CD4-positive, alpha-beta memory T cell (primary cell): Measurements from ENCODE around the gene POU3F2. TPM values are rescaled to one million over a fixed set of nuclear protein-coding genes. Genes with fewer than 3 reads are reported as not detected.
A peak's percentile ranks its signal among the peaks of the same experiment; 100 is the strongest.

Experiments
- CTCF ChIA-PET: fragments of 350-600 bp; sonication (Branson Sonifier 250); formaldehyde crosslinking; loops from one replicate; lab custom pipeline; 2021; ENCODE audit warnings: inconsistent platforms; ENCODE audit not compliant: partially characterized antibody; lab: Charles Lee
- POLR2A ChIA-PET: fragments of 350-600 bp; sonication (Branson Sonifier 250); formaldehyde crosslinking; loops from one replicate; lab custom pipeline; 2021; ENCODE audit not compliant: partially characterized antibody; lab: Charles Lee
- DNase-seq, 5 donors: peaks; one replicate each; pipeline versions ENCODE4 v3.0.0 to v3.0.0-alpha.2; 2020 to 2022; ENCODE audit warnings: mixed read lengths in 1 of 5
- H3K27ac ChIP-seq: one replicate; pipeline ENCODE4 v1.7.0; 2013; ENCODE audit warnings: low read depth, low read length
- H3K27me3 ChIP-seq: 2 replicates; pipeline ENCODE4 v1.7.0; 2013; ENCODE audit warnings: mild to moderate bottlenecking, low read length, moderate library complexity; ENCODE audit not compliant: insufficient read depth
- H3K36me3 ChIP-seq: 2 replicates; pipeline ENCODE4 v1.7.0; 2013; ENCODE audit warnings: mild to moderate bottlenecking, low read length, moderate library complexity; ENCODE audit not compliant: insufficient read depth
- H3K4me1 ChIP-seq: 2 replicates; pipeline ENCODE4 v1.7.0; 2013; ENCODE audit warnings: mild to moderate bottlenecking, low read length, moderate library complexity; ENCODE audit not compliant: insufficient read depth
- H3K4me3 ChIP-seq, 2 donors: one replicate each; pipeline ENCODE4 v1.7.0; 2013; ENCODE audit warnings: low read length in 2 of 2, mild to moderate bottlenecking in 1 of 2
- H3K9me3 ChIP-seq, 2 donors: one replicate each; pipeline ENCODE4 v1.7.0; 2013; ENCODE audit warnings: low read length in 2 of 2, control low read depth in 1 of 2; ENCODE audit not compliant: control insufficient read depth in 1 of 2
- H3K27ac Mint-ChIP-seq, 7 donors: one replicate each; pipeline ENCODE4 v1.8.0; 2020 to 2021; ENCODE audit warnings: mixed read lengths in 7 of 7, mild to moderate bottlenecking in 6 of 7, inconsistent platforms in 3 of 7, moderate library complexity in 3 of 7
- H3K27me3 Mint-ChIP-seq, 2 donors: one replicate each; pipeline ENCODE4 v1.8.0; 2020 to 2021; ENCODE audit warnings: mixed read lengths in 2 of 2
- H3K36me3 Mint-ChIP-seq, 2 donors: one replicate each; pipeline ENCODE4 v1.8.0; 2020 to 2021; ENCODE audit warnings: mixed read lengths in 2 of 2, inconsistent platforms in 1 of 2, mild to moderate bottlenecking in 1 of 2
- H3K4me1 Mint-ChIP-seq, 4 donors: one replicate each; pipeline ENCODE4 v1.8.0; 2020 to 2021; ENCODE audit warnings: mixed read lengths in 4 of 4, mild to moderate bottlenecking in 1 of 4
- H3K4me3 Mint-ChIP-seq, 8 donors: one replicate each; pipeline ENCODE4 v1.8.0; 2020 to 2021; ENCODE audit warnings: mixed read lengths in 8 of 8, mild to moderate bottlenecking in 7 of 8, moderate library complexity in 6 of 8, inconsistent platforms in 3 of 8
- H3K9me3 Mint-ChIP-seq, 8 donors: one replicate each; pipeline ENCODE4 v1.8.0; 2020 to 2021; ENCODE audit warnings: mixed read lengths in 8 of 8, mild to moderate bottlenecking in 5 of 8, inconsistent platforms in 3 of 8, moderate library complexity in 1 of 8
- intact Hi-C: fragments of 100-400 bp; cut with micrococcal nuclease; formaldehyde crosslinking; loops from one replicate; pipeline ENCODE4 v1.15.1; 2023
- polyA plus RNA-seq, 2 donors: library from polyadenylated mRNA; unstranded; fragments of 300-500 nt; fragmentation: Illumina TruSeq; gene quantifications; one replicate each; pipeline ENCODE4 v1.2.3, GENCODE V29; 2021
- total RNA-seq, 2 experiments: library from RNA; stranded (reverse); gene quantifications; one replicate each; pipeline ENCODE4 v1.2.3, GENCODE V29; 2021

POU3F2 gene
- total and polyA plus RNA-seq, 4 experiments from 2014 or later = not detected

GRCh38 chr6:98840385-98840784 lies 6.0 kb downstream of the POU3F2 start:
- H3K4me3 ChIP-seq = no peak overlapping the region
- ChIA-PET POLR2A (no interaction called here), CTCF (no interaction called here)
- H3K4me1 ChIP-seq = peaks cover 32% of the 10 kb centered on the region
- intact Hi-C loops = no loop called here
- no peaks in the 10 kb centered on the region for H3K36me3 ChIP-seq
- Mint-ChIP-seq H3K4me1 (peaks cover 13 to 44% (median 25%) of the 10 kb centered on the region in 4 donors), H3K9me3 (peaks cover 0 to 6% (median 2%) of the 10 kb centered on the region in 8 donors), H3K27ac (peak overlapping the region in 1 of 7 donors; percentile 9), H3K36me3 (peaks cover 0 to 3% of the 10 kb centered on the region in 2 donors), H3K27me3 (peaks cover 67 to 72% of the 10 kb centered on the region in 2 donors), H3K4me3 (no peak overlapping the region)
- no peaks in the 10 kb centered on the region for H3K9me3 ChIP-seq
- peaks cover 81% of the 10 kb centered on the region for H3K27me3 ChIP-seq
- H3K27ac ChIP-seq = no peak overlapping the region
- DNase-seq = no peak

- ChIA-PET POLR2A (interaction anchor here (1.0 kb wide), 1 partner anchor 11 kb away, joined by 3 read pairs; no protein-coding TSS in a partner anchor), CTCF (no interaction called here)
- intact Hi-C loops = no loop called here
These were observed 6.7 kb downstream of the POU3F2 start for GRCh38 chr6:98840996-98841513.

GRCh38 chr6:98841621-98842341 lies 7.4 kb downstream of the POU3F2 start:
- H3K36me3 Mint-ChIP-seq = peaks cover 0 to 2% of the 10 kb centered on the region in 2 donors
- Histone ChIP-seq H3K4me1 (peaks cover 22% of the 10 kb centered on the region), H3K27ac (no peak overlapping the region), H3K36me3 (no peaks in the 10 kb centered on the region), H3K27me3 (peaks cover 81% of the 10 kb centered on the region), H3K4me3 (no peak overlapping the region), H3K9me3 (no peaks in the 10 kb centered on the region)
- peaks cover 0 to 4% (median 0%) of the 10 kb centered on the region in 8 donors for H3K9me3 Mint-ChIP-seq
- peak overlapping the region in 1 of 8 donors; percentile 14 for H3K4me3 Mint-ChIP-seq
- no peak for DNase-seq
- ChIA-PET POLR2A (interaction anchor here (1.0 kb wide), 1 partner anchor 12 kb away, joined by 3 read pairs; no protein-coding TSS in a partner anchor), CTCF (interaction anchor here (0.7 kb wide), 1 partner anchor 9 kb away, joined by 3 read pairs; no protein-coding TSS in a partner anchor)
- peak overlapping the region in 1 of 7 donors; percentile 25 for H3K27ac Mint-ChIP-seq
- H3K4me1 Mint-ChIP-seq = peaks cover 13 to 38% (median 22%) of the 10 kb centered on the region in 4 donors
- peaks cover 71 to 76% of the 10 kb centered on the region in 2 donors for H3K27me3 Mint-ChIP-seq
- intact Hi-C loops = no loop called here

More at GRCh38 chr6:98840996-98841513, 6.7 kb downstream of the POU3F2 start:
- H3K4me1 Mint-ChIP-seq = peaks cover 16 to 44% (median 27%) of the 10 kb centered on the region in 4 donors
- H3K4me1 ChIP-seq = peaks cover 29% of the 10 kb centered on the region
- H3K27me3 Mint-ChIP-seq = peaks cover 70 to 75% of the 10 kb centered on the region in 2 donors
- no peak overlapping the region for H3K4me3 Mint-ChIP-seq
- H3K9me3 Mint-ChIP-seq = peaks cover 0 to 4% (median under 1%) of the 10 kb centered on the region in 8 donors
- peaks cover 81% of the 10 kb centered on the region for H3K27me3 ChIP-seq
- H3K4me3 ChIP-seq = no peak overlapping the region
- H3K27ac Mint-ChIP-seq = no peak overlapping the region
- H3K36me3 Mint-ChIP-seq = peaks cover 0 to 2% of the 10 kb centered on the region in 2 donors
- no peak overlapping the region for H3K27ac ChIP-seq
- no peaks in the 10 kb centered on the region for H3K9me3 ChIP-seq
- no peaks in the 10 kb centered on the region for H3K36me3 ChIP-seq
- DNase-seq = no peak

GRCh38 chr6:98842342-98843180 lies 8.2 kb downstream of the POU3F2 start:
- intact Hi-C loops = no loop called here
- POLR2A ChIA-PET = no interaction called here
- Histone ChIP-seq H3K4me1 (peaks cover 22% of the 10 kb centered on the region), H3K27me3 (peaks cover 81% of the 10 kb centered on the region), H3K4me3 (no peak overlapping the region), H3K9me3 (no peaks in the 10 kb centered on the region), H3K36me3 (no peaks in the 10 kb centered on the region), H3K27ac (no peak overlapping the region)
- peaks cover 0 to 2% of the 10 kb centered on the region in 2 donors for H3K36me3 Mint-ChIP-seq
- H3K4me1 Mint-ChIP-seq = peaks cover 12 to 32% (median 19%) of the 10 kb centered on the region in 4 donors
- peaks cover 73 to 76% of the 10 kb centered on the region in 2 donors for H3K27me3 Mint-ChIP-seq
- no peak for DNase-seq
- peak overlapping the region in 1 of 7 donors; percentile 25 for H3K27ac Mint-ChIP-seq
- H3K4me3 Mint-ChIP-seq = peak overlapping the region in 2 of 8 donors; percentile 44
- H3K9me3 Mint-ChIP-seq = peaks cover 0 to 4% (median 0%) of the 10 kb centered on the region in 8 donors
- CTCF ChIA-PET = interaction anchor here (0.7 to 1.7 kb wide), 2 partner anchors 11 to 278 kb away, joined by 3 to 6 read pairs; no protein-coding TSS in a partner anchor

- Histone ChIP-seq H3K4me3 (no peak overlapping the region), H3K36me3 (no peaks in the 10 kb centered on the region), H3K4me1 (peaks cover 22% of the 10 kb centered on the region), H3K9me3 (no peaks in the 10 kb centered on the region), H3K27ac (no peak overlapping the region), H3K27me3 (peaks cover 80% of the 10 kb centered on the region)
- peaks cover 0 to 2% of the 10 kb centered on the region in 2 donors for H3K36me3 Mint-ChIP-seq
- peaks cover 0 to 4% (median 0%) of the 10 kb centered on the region in 8 donors for H3K9me3 Mint-ChIP-seq
- ChIA-PET CTCF (interaction anchor here (0.7 to 1.7 kb wide), 3 partner anchors 10 to 277 kb away, joined by 3 to 6 read pairs (median 4); partner anchors contain the start of gene POU3F2), POLR2A (no interaction called here)
- H3K4me1 Mint-ChIP-seq = peaks cover 12 to 32% (median 19%) of the 10 kb centered on the region in 4 donors
- no peak for DNase-seq
- H3K4me3 Mint-ChIP-seq = peak overlapping the region in 5 of 8 donors; percentile 6 to 79 (median 44)
- intact Hi-C loops = loop anchor here (1.0 to 2.0 kb wide), 2 partner anchors 10 to 1775 kb away; no protein-coding TSS in a partner anchor
- peaks cover 69 to 71% of the 10 kb centered on the region in 2 donors for H3K27me3 Mint-ChIP-seq
- no peak overlapping the region for H3K27ac Mint-ChIP-seq
These were observed 9.2 kb downstream of the POU3F2 start for GRCh38 chr6:98843271-98844243.
